Left ventricle myocardium inferior (tissue), 1 donor: ENCODE measurements around the gene PLCE1. TPM values are rescaled to one million over a fixed set of nuclear protein-coding genes. Genes with fewer than 3 reads are reported as not detected.

Experiments used
- DNase-seq: peaks from one replicate; pipeline ENCODE4 v3.0.0-alpha.2; 2020
- H3K27ac ChIP-seq: fragments of 200-600 bp; replicated peaks from 2 replicates; pipeline ENCODE4 v1.8.0; 2021
- H3K27me3 ChIP-seq: fragments of 200-600 bp; 2 replicates; pipeline ENCODE4 v1.8.0; 2021; ENCODE audit warnings: low read depth
- H3K36me3 ChIP-seq: fragments of 200-600 bp; 2 replicates; pipeline ENCODE4 v1.8.0; 2021
- H3K4me1 ChIP-seq: fragments of 200-600 bp; 2 replicates; pipeline ENCODE4 v1.8.0; 2021
- H3K4me3 ChIP-seq: fragments of 200-600 bp; 2 replicates; pipeline ENCODE4 v1.8.0; 2021; ENCODE audit warnings: mild to moderate bottlenecking, moderate library complexity
- H3K9me3 ChIP-seq: fragments of 200-600 bp; replicated peaks from 2 replicates; pipeline ENCODE4 v1.8.0; 2021
- CTCF ChIP-seq: fragments of 200-600 bp; IDR thresholded peaks from 2 replicates; pipeline ENCODE4 v1.8.0; 2021; ENCODE audit warnings: antibody characterized with exemption, mild to moderate bottlenecking, borderline replicate concordance
- intact Hi-C: fragments of 100-400 bp; cut with micrococcal nuclease; formaldehyde crosslinking; loops from one replicate; pipeline ENCODE4 v1.11.0; 2022
- total RNA-seq: library from RNA; stranded (reverse); fragmentation: NEBNext Ultra II Directional; extraction: Animal tissue kit (Norgen Biotek cat#: 25700); gene quantifications from one replicate; pipeline ENCODE4 v1.2.1, GENCODE V29; 2021
- donor health status: DM: no; HTN: yes; CAD: no; lungs with severe emphysema.

PLCE1 gene
- total RNA-seq, 1 donor from 2014 or later, result 11.2 TPM

- DNase-seq, result no peak
- no peak for TF ChIP-seq CTCF
- Histone ChIP-seq H3K4me1 (peaks cover 41% of the 10 kb centered on the region), H3K27me3 (no peaks in the 10 kb centered on the region), H3K4me3 (no peak overlapping the region), H3K9me3 (no peaks in the 10 kb centered on the region), H3K36me3 (no peaks in the 10 kb centered on the region), H3K27ac (no peak overlapping the region)
- intact Hi-C loops, result no loop called here
These were observed 11.3 kb downstream of the PLCE1 start for GRCh38 chr10:94005050-94005449.

GRCh38 chr10:94006591-94007550, 13.1 kb downstream of the PLCE1 start:
- H3K27ac ChIP-seq, result peak overlapping the region; percentile 40
- H3K36me3 ChIP-seq, result no peaks in the 10 kb centered on the region
- peaks cover 25% of the 10 kb centered on the region for H3K4me1 ChIP-seq
- intact Hi-C loops, result no loop called here
- no peak overlapping the region for H3K4me3 ChIP-seq
- TF ChIP-seq CTCF, result no peak
- DNase-seq, result no peak
- no peaks in the 10 kb centered on the region for H3K27me3 ChIP-seq
- no peaks in the 10 kb centered on the region for H3K9me3 ChIP-seq

GRCh38 chr10:94008526-94008925, 14.8 kb downstream of the PLCE1 start:
- intact Hi-C loops, result no loop called here
- no peaks in the 10 kb centered on the region for H3K27me3 ChIP-seq

GRCh38 chr10:94010116-94010515, 16.4 kb downstream of the PLCE1 start:
- intact Hi-C loops, result no loop called here
- Histone ChIP-seq H3K4me1 (peaks cover 19% of the 10 kb centered on the region), H3K36me3 (no peaks in the 10 kb centered on the region), H3K27ac (no peak overlapping the region), H3K4me3 (no peak overlapping the region), H3K27me3 (no peaks in the 10 kb centered on the region), H3K9me3 (no peaks in the 10 kb centered on the region)
- TF ChIP-seq CTCF, result no peak
- no peak for DNase-seq

More at GRCh38 chr10:94008526-94008925, 14.8 kb downstream of the PLCE1 start:
- H3K4me1 ChIP-seq, result peaks cover 19% of the 10 kb centered on the region
- no peak overlapping the region for H3K27ac ChIP-seq
- DNase-seq, result no peak
- H3K4me3 ChIP-seq, result no peak overlapping the region
- no peak for TF ChIP-seq CTCF
- no peaks in the 10 kb centered on the region for H3K36me3 ChIP-seq
- no peaks in the 10 kb centered on the region for H3K9me3 ChIP-seq

- intact Hi-C loops, result no loop called here
- Histone ChIP-seq H3K36me3 (no peaks in the 10 kb centered on the region), H3K4me1 (peaks cover 19% of the 10 kb centered on the region), H3K27ac (no peak overlapping the region), H3K4me3 (no peak overlapping the region), H3K27me3 (no peaks in the 10 kb centered on the region), H3K9me3 (no peaks in the 10 kb centered on the region)
- DNase-seq, result no peak
- TF ChIP-seq CTCF, result no peak
These were observed 17.2 kb downstream of the PLCE1 start for GRCh38 chr10:94010886-94011285.
